Fibroblast of lung (primary cell): ENCODE results near the gene BET1.

ENCODE experiments used
- CTCF ChIP-seq, 2 donors: IDR thresholded peaks in 1 of 2; conservative IDR thresholded peaks in 1 of 2; 1 replicate in 1 of 2; 2 replicates in 1 of 2; pipeline ENCODE4 v1.5.1; 2011 to 2012; ENCODE audit warnings: low read length in 2 of 2, control low read depth in 1 of 2, inconsistent platforms in 1 of 2, low read depth in 1 of 2, mild to moderate bottlenecking in 1 of 2
- EZH2 ChIP-seq: IDR thresholded peaks from 2 replicates; pipeline ENCODE4 v1.5.1; 2012; ENCODE audit warnings: low read length, control low read depth, mild to moderate bottlenecking; ENCODE audit errors: missing control alignments

GRCh38 chr7:93987297-93987696, 16.9 kb downstream of the BET1 start:
- TF ChIP-seq CTCF (conservative IDR thresholded peaks at IDR 0.05 in 1 of 2, IDR thresholded peaks at IDR 0.05 in 1 of 2; ENCODE audit: low read depth in 1 of 2, low read length in 2 of 2): no peak
- TF ChIP-seq EZH2: no peak
